Activated B cell treated with CpG ODN at 0.5 μM for 24 hours (primary cell): ENCODE measurements around the gene POLR1A. TPM values are rescaled to one million over a fixed set of nuclear protein-coding genes. Genes with fewer than 3 reads are reported as not detected.

Experiments used
- ATAC-seq: fragments of 200-7000 bp; cut with Tn5 transposase; one replicate; pipeline ENCODE4 v1.10.0; 2021; ENCODE audit warnings: low read depth, mild to moderate bottlenecking, moderate library complexity
- CTCF ChIA-PET: fragments of 350-600 bp; sonication (Branson Sonifier 250); formaldehyde crosslinking; loops from one replicate; lab custom pipeline; 2021; ENCODE audit warnings: antibody characterized with exemption; lab: Charles Lee
- POLR2A ChIA-PET: fragments of 350-600 bp; sonication (Branson Sonifier 250); formaldehyde crosslinking; loops from one replicate; lab custom pipeline; 2021; ENCODE audit warnings: antibody characterized with exemption; lab: Charles Lee
- DNase-seq: peaks from one replicate; pipeline ENCODE4 v3.0.0; 2022
- H3K27ac Mint-ChIP-seq: one replicate; pipeline ENCODE4 v1.8.0; 2020; ENCODE audit warnings: mixed read lengths
- H3K27me3 Mint-ChIP-seq: one replicate; pipeline ENCODE4 v1.8.0; 2021; ENCODE audit warnings: mixed read lengths
- H3K36me3 Mint-ChIP-seq: one replicate; pipeline ENCODE4 v1.8.0; 2021; ENCODE audit warnings: low read depth, mixed read lengths
- H3K4me1 Mint-ChIP-seq: one replicate; pipeline ENCODE4 v1.8.0; 2021; ENCODE audit warnings: mixed read lengths
- H3K4me3 Mint-ChIP-seq: one replicate; pipeline ENCODE4 v1.8.0; 2020; ENCODE audit warnings: mild to moderate bottlenecking, mixed read lengths
- H3K9me3 Mint-ChIP-seq: one replicate; pipeline ENCODE4 v1.8.0; 2020; ENCODE audit warnings: mixed read lengths
- CTCF ChIP-seq: fragments of 200-600 bp; IDR thresholded peaks from one replicate; pipeline ENCODE4 v1.8.0; 2022; ENCODE audit warnings: antibody characterized with exemption, mild to moderate bottlenecking
- intact Hi-C: fragments of 100-400 bp; cut with micrococcal nuclease; formaldehyde crosslinking; loops from one replicate; pipeline ENCODE4 v1.15.1; 2024
- total RNA-seq: library from RNA; stranded (reverse); gene quantifications from 2 replicates; pipeline ENCODE4 v1.2.3, GENCODE V29; 2022

Gene POLR1A
- total RNA-seq, 1 donor from 2014 or later: 53.4 TPM

GRCh38 chr2:86026744-86027065 is 79.0 kb downstream of the POLR1A start:
- intact Hi-C loops: no loop called here
- CTCF ChIA-PET: interaction anchor here (3.1 kb wide), 1 partner anchor 10 kb away, joined by 12 read pairs; no protein-coding TSS in a partner anchor
- DNase-seq: no peak
- no peak for ATAC-seq
- H3K4me1 Mint-ChIP-seq: peaks cover 15% of the 10 kb centered on the region
- no peaks in the 10 kb centered on the region for H3K9me3 Mint-ChIP-seq
- no peak for TF ChIP-seq CTCF
- no peak overlapping the region for H3K27ac Mint-ChIP-seq
- POLR2A ChIA-PET: no interaction called here
- H3K4me3 Mint-ChIP-seq: no peak overlapping the region
- H3K27me3 Mint-ChIP-seq: no peaks in the 10 kb centered on the region
- H3K36me3 Mint-ChIP-seq: peaks cover 75% of the 10 kb centered on the region

- H3K36me3 Mint-ChIP-seq: peaks cover 70% of the 10 kb centered on the region
- POLR2A ChIA-PET: no interaction called here
- CTCF ChIA-PET: interaction anchor here (3.1 kb wide), 1 partner anchor 10 kb away, joined by 12 read pairs; no protein-coding TSS in a partner anchor
- no peak for TF ChIP-seq CTCF
- DNase-seq (no peak), ATAC-seq (no peak)
- no peaks in the 10 kb centered on the region for H3K27me3 Mint-ChIP-seq
- no peak overlapping the region for H3K4me3 Mint-ChIP-seq
- H3K27ac Mint-ChIP-seq: peak overlapping the region; percentile 35
- intact Hi-C loops: no loop called here
- no peaks in the 10 kb centered on the region for H3K9me3 Mint-ChIP-seq
- H3K4me1 Mint-ChIP-seq: peaks cover 15% of the 10 kb centered on the region
Measured at GRCh38 chr2:86025976-86026743, 79.5 kb downstream of the POLR1A start.

DNA sequence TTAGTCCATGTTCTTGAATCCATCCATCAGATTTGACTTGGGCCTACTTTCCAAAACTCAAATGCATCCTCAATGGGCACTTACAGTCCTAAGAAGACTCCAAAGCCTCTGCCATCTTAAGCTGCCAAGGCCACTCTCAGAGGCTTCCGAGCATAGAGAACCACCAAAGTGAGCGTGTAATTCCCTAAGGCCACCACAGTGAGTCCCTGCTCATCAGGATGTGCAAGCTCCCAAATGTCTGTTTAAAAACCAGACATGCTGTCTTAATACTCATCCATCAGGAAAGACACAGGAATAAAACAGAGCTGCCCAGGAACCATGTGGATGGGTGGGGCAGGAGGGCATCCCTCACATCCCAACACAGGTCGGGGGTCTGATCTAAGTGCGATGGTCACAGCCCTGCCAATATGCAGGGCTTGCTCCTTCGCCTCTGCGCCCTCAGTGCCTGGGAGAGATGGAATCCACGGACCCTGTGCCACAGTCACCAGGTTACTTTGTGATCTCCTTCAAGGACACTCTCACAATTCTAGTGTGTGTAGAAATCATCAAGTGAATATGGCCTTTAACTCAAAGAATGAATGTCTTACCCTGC is 80.4 kb downstream of the POLR1A start:
- H3K27ac Mint-ChIP-seq: no peak overlapping the region
- CTCF ChIA-PET: interaction anchor here (1.3 to 3.1 kb wide), 3 partner anchors 11 to 198 kb away, joined by 3 to 12 read pairs (median 4); no protein-coding TSS in a partner anchor

GRCh38 chr2:86023366-86023712 is 82.3 kb downstream of the POLR1A start:
- TF ChIP-seq CTCF: no peak
- POLR2A ChIA-PET: interaction anchor here (0.6 to 1.9 kb wide), 4 partner anchors 12 to 417 kb away, joined by 3 to 11 read pairs (median 7); partner anchors contain the start of gene KDM3A
- H3K27ac Mint-ChIP-seq: peak overlapping the region; percentile 86
- intact Hi-C loops: loop anchor here (2.0 kb wide), 1 partner anchor 57 kb away; no protein-coding TSS in a partner anchor
- H3K27me3 Mint-ChIP-seq: no peaks in the 10 kb centered on the region
- CTCF ChIA-PET: interaction anchor here (1.3 to 2.2 kb wide), 3 partner anchors 13 to 196 kb away, joined by 3 to 11 read pairs (median 4); no protein-coding TSS in a partner anchor
- H3K9me3 Mint-ChIP-seq: no peaks in the 10 kb centered on the region
- H3K4me3 Mint-ChIP-seq: no peak overlapping the region
- DNase-seq: no peak
- peaks cover 21% of the 10 kb centered on the region for H3K4me1 Mint-ChIP-seq
- H3K36me3 Mint-ChIP-seq: peaks cover 43% of the 10 kb centered on the region
- peak; percentile 37 for ATAC-seq

More for the DNA sequence above, 80.4 kb downstream of the POLR1A start:
- POLR2A ChIA-PET: interaction anchor here (1.0 kb wide), 1 partner anchor 137 kb away, joined by 3 read pairs; the partner anchor contains the start of gene ST3GAL5
- Mint-ChIP-seq H3K9me3 (no peaks in the 10 kb centered on the region), H3K27me3 (no peaks in the 10 kb centered on the region), H3K36me3 (peaks cover 61% of the 10 kb centered on the region), H3K4me3 (no peak overlapping the region), H3K4me1 (peaks cover 15% of the 10 kb centered on the region)
- TF ChIP-seq CTCF: no peak
- ATAC-seq: no peak
- DNase-seq: no peak
- intact Hi-C loops: no loop called here
